HCT116 (cell line): ENCODE results near the gene GRID2. TPM values are rescaled to one million over a fixed set of nuclear protein-coding genes. Genes with fewer than 3 reads are reported as not detected.

Experiments
- ATAC-seq: fragments of 200-7000 bp; cut with Tn5 transposase; 2 replicates; pipeline ENCODE4 v1.9.1; 2020; ENCODE audit warnings: mild to moderate bottlenecking, moderate library complexity
- BruUV-seq: library from RNA; stranded (reverse); fragments of 400-500 nt; replicated peaks from 2 replicates; lab custom pipeline; 2021; lab: Mats Ljungman, UMichigan
- CTCF ChIA-PET: fragments of 300-600 bp; sonication (Branson Sonifier 250); formaldehyde crosslinking; loops from one replicate; lab custom pipeline; 2021; ENCODE audit warnings: antibody characterized with exemption; lab: Charles Lee
- POLR2A ChIA-PET: fragments of 300-600, 350-600 bp; sonication (Branson Sonifier 250); formaldehyde crosslinking; loops from one replicate; lab custom pipeline; 2021; ENCODE audit warnings: antibody characterized with exemption; lab: Charles Lee
- RAD21 ChIA-PET, 2 experiments: fragments of 300-600 bp; sonication (Branson Sonifier 250); formaldehyde crosslinking; loops; one replicate each; lab custom pipeline; 2023; ENCODE audit warnings: low total read pairs in 2 of 2; ENCODE audit not compliant: uncharacterized antibody in 2 of 2, unreplicated experiment in 2 of 2, low non-redundant PET in 1 of 2; lab: Charles Lee
- DNase-seq: peaks from one replicate; pipeline ENCODE4 v3.0.0-alpha.2; 2010; ENCODE audit warnings: low read depth, low spot score
- H2AFZ ChIP-seq: fragments of 200-600 bp; shearing (Covaris generic), sonication (generic); 2 replicates; pipeline ENCODE4 v1.6.1; 2017; ENCODE audit warnings: low read depth, mixed run types, mixed read lengths, antibody characterized with exemption, low read length; ENCODE audit not compliant: poor library complexity, severe bottlenecking
- H3K27ac ChIP-seq: 2 replicates; pipeline ENCODE4 v1.5.1; 2012; ENCODE audit warnings: low read depth, low read length
- H3K27me3 ChIP-seq: fragments of 200-600 bp; sonication (generic); 2 replicates; pipeline ENCODE4 v1.6.1; 2016; ENCODE audit warnings: mixed run types, low read length, mixed read lengths; ENCODE audit not compliant: insufficient read depth
- H3K36me3 ChIP-seq, 2 experiments: fragments of 200-500 bp in 1 of 2; fragments of 200-600 bp in 1 of 2; sonication (Bioruptor generic) in 1 of 2; sonication (generic) in 1 of 2; 2 replicates each; pipeline versions ENCODE4 v1.5.1 to v1.6.1; 2014 to 2016; ENCODE audit warnings: low read length in 2 of 2, inconsistent platforms in 1 of 2, mixed read lengths in 1 of 2, mixed run types in 1 of 2; ENCODE audit not compliant: insufficient read depth in 2 of 2, control insufficient read depth in 1 of 2
- H3K4me1 ChIP-seq, 2 experiments: fragments of 200-600 bp in 1 of 2; sonication (generic) in 1 of 2; 2 replicates each; pipeline versions ENCODE4 v1.5.1 to v1.6.1; 2012 to 2017; ENCODE audit warnings: low read length in 2 of 2, inconsistent platforms in 1 of 2, mild to moderate bottlenecking in 1 of 2, mixed read lengths in 1 of 2, mixed run types in 1 of 2, moderate library complexity in 1 of 2; ENCODE audit not compliant: insufficient read depth in 2 of 2, control insufficient read depth in 1 of 2
- H3K4me2 ChIP-seq: fragments of 200-600 bp; sonication (generic); 2 replicates; pipeline ENCODE4 v1.6.1; 2017; ENCODE audit warnings: mixed run types, low read length, mixed read lengths
- H3K4me3 ChIP-seq, 2 experiments: fragments of 200-600 bp in 1 of 2; sonication (generic) in 1 of 2; replicated peaks in 1 of 2; 2 replicates each; pipeline ENCODE4 v1.5.1; 2011 to 2016; ENCODE audit warnings: low read length in 2 of 2, control low read depth in 1 of 2, low read depth in 1 of 2, mild to moderate bottlenecking in 1 of 2, mixed read lengths in 1 of 2, mixed run types in 1 of 2
- H3K79me2 ChIP-seq: fragments of 200-600 bp; sonication (generic); 2 replicates; pipeline ENCODE4 v1.6.1; 2017; ENCODE audit warnings: mild to moderate bottlenecking, mixed run types, low read length, moderate library complexity, mixed read lengths; ENCODE audit not compliant: insufficient read depth
- H3K9ac ChIP-seq: fragments of 200-600 bp; sonication (generic); 2 replicates; pipeline ENCODE4 v1.6.1; 2016; ENCODE audit warnings: low read length, mixed read lengths
- H3K9me2 ChIP-seq: fragments of 200-600 bp; sonication (generic), shearing (Covaris generic); 2 replicates; pipeline ENCODE4 v1.6.1; 2017; ENCODE audit warnings: mixed run types, mild to moderate bottlenecking, moderate library complexity; ENCODE audit not compliant: insufficient read depth
- H3K9me3 ChIP-seq, 2 experiments: fragments of 200-500 bp in 1 of 2; fragments of 200-600 bp in 1 of 2; sonication (Bioruptor generic) in 1 of 2; sonication (generic) in 1 of 2; 2 replicates each; pipeline ENCODE4 v1.6.1; 2014 to 2017; ENCODE audit warnings: low read length in 2 of 2, mixed read lengths in 2 of 2, inconsistent platforms in 1 of 2, low read depth in 1 of 2, mild to moderate bottlenecking in 1 of 2, mixed run types in 1 of 2, moderate library complexity in 1 of 2; ENCODE audit not compliant: control insufficient read depth in 1 of 2, insufficient read depth in 1 of 2
- H4K20me1 ChIP-seq: fragments of 200-600 bp; sonication (generic), shearing (Covaris generic); 2 replicates; pipeline ENCODE4 v1.6.1; 2017; ENCODE audit warnings: mixed run types, mild to moderate bottlenecking, moderate library complexity; ENCODE audit not compliant: insufficient read depth
- CBX3 ChIP-seq: IDR thresholded peaks from 2 replicates; pipeline ENCODE4 v1.6.1; 2012; ENCODE audit warnings: low read depth
- EGR1 ChIP-seq: IDR thresholded peaks from 2 replicates; pipeline ENCODE4 v1.6.1; 2012; ENCODE audit warnings: low read depth
- ELF1 ChIP-seq: IDR thresholded peaks from 2 replicates; pipeline ENCODE4 v1.6.1; 2012; ENCODE audit warnings: low read depth, borderline replicate concordance
- JUND ChIP-seq: IDR thresholded peaks from 2 replicates; pipeline ENCODE4 v1.6.1; 2012
- MAX ChIP-seq: IDR thresholded peaks from 2 replicates; pipeline ENCODE4 v1.6.1; 2012
- POLR2AphosphoS5 ChIP-seq: IDR thresholded peaks from 2 replicates; pipeline ENCODE4 v1.6.1; 2011; ENCODE audit warnings: mild to moderate bottlenecking, low read depth, low read length, moderate library complexity
- RAD21 ChIP-seq: IDR thresholded peaks from 2 replicates; pipeline ENCODE4 v1.6.1; 2012; ENCODE audit warnings: low read depth, mild to moderate bottlenecking
- SIN3A ChIP-seq: IDR thresholded peaks from 2 replicates; pipeline ENCODE4 v1.6.1; 2012; ENCODE audit warnings: low read depth
- SP1 ChIP-seq: IDR thresholded peaks from 2 replicates; pipeline ENCODE4 v1.6.1; 2012; ENCODE audit warnings: low read depth
- SRF ChIP-seq: IDR thresholded peaks from 2 replicates; pipeline ENCODE4 v1.6.1; 2012; ENCODE audit warnings: low read depth
- ZFX ChIP-seq: fragments of 450-650 bp; IDR thresholded peaks from 2 replicates; pipeline ENCODE4 v1.6.1; 2017
- ZNF274 ChIP-seq: fragments of 200-500 bp; sonication (Bioruptor generic); IDR thresholded peaks from 2 replicates; pipeline ENCODE4 v1.6.1; 2014; ENCODE audit warnings: mild to moderate bottlenecking, low read depth, low read length, inconsistent platforms
- intact Hi-C: fragments of 100-400 bp; cut with micrococcal nuclease; formaldehyde crosslinking; loops from 2 replicates; pipeline ENCODE4 v1.10.0; 2022
- total RNA-seq: library from RNA; stranded (reverse); gene quantifications from one replicate; pipeline ENCODE4 v1.2.1, GENCODE V29; 2021; ENCODE audit not compliant: unreplicated experiment
- TF ChIP-seq, protein P1 (sequence below): IDR thresholded peaks from 2 replicates; pipeline ENCODE4 v1.6.1; 2012
- TF ChIP-seq, protein P2 (sequence below): IDR thresholded peaks from 2 replicates; pipeline ENCODE4 v1.6.1; 2011; ENCODE audit warnings: mild to moderate bottlenecking, low read length, moderate library complexity; ENCODE audit not compliant: insufficient replicate concordance; ENCODE audit errors: extremely low read depth

Gene GRID2
- total RNA-seq, 1 experiment from 2014 or later = not detected

- H3K27ac ChIP-seq = no peak overlapping the region
- ChIA-PET RAD21 (no interaction called here), POLR2A (no interaction called here)
- no peaks in the 10 kb centered on the region for H4K20me1 ChIP-seq
- DNase-seq = no peak
- no peaks in the 10 kb centered on the region for H3K4me1 ChIP-seq
- intact Hi-C loops = no loop called here
- no peak overlapping the region for H2AFZ ChIP-seq
- no peaks in the 10 kb centered on the region for H3K9me3 ChIP-seq
- TF ChIP-seq, protein P1, sequence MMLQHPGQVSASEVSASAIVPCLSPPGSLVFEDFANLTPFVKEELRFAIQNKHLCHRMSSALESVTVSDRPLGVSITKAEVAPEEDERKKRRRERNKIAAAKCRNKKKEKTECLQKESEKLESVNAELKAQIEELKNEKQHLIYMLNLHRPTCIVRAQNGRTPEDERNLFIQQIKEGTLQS = no peak
- TF ChIP-seq, all 23 proteins: peak for 0
- Histone ChIP-seq H3K4me2 (no peak overlapping the region), H3K9ac (no peak overlapping the region), H3K27me3 (no peaks in the 10 kb centered on the region), H3K36me3 (no peaks in the 10 kb centered on the region), H3K4me3 (no peak overlapping the region), H3K79me2 (no peaks in the 10 kb centered on the region), H3K9me2 (no peaks in the 10 kb centered on the region)
- CTCF ChIA-PET = no interaction called here
- BruUV-seq = no TSS peak
- no peak for ATAC-seq
Measured at GRCh38 chr4:92714640-92715039, 410.9 kb downstream of the GRID2 start.

DNA sequence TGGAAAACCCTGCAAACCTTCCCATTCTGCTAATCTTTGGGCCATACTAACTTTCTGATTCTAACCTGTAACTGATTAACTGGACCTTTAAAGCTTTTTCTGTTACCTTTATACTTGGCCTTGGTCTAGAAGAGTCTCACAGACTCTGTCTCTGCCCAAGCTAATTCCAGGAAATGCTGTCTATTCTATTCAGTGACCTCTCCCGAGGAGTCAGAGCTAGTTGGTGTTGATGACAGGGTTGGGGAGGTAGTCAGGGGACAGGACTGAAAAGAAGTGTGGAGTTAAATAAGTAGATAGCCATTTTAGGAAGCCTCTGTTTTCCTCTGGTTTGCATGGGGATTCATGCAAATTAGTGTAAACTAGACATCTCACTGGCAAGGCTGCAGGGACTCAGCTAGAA lies 429.5 kb downstream of the GRID2 start:
- Histone ChIP-seq H2AFZ (no peak overlapping the region), H3K27ac (no peak overlapping the region), H3K79me2 (no peaks in the 10 kb centered on the region)
- ATAC-seq = no peak
- no TSS peak for BruUV-seq
- no peak for TF ChIP-seq POLR2AphosphoS5
- TF ChIP-seq RAD21 = no peak
- TF ChIP-seq SRF = no peak
- TF ChIP-seq ZNF274 = no peak
- TF ChIP-seq ELF1 = no peak
- no peak for TF ChIP-seq JUND
- no peak for TF ChIP-seq EGR1
- TF ChIP-seq, protein P1 = no peak
- TF ChIP-seq SIN3A = no peak
- TF ChIP-seq CBX3 = no peak
- no peak for TF ChIP-seq ZFX
- TF ChIP-seq MAX = no peak
- TF ChIP-seq, protein P2, sequence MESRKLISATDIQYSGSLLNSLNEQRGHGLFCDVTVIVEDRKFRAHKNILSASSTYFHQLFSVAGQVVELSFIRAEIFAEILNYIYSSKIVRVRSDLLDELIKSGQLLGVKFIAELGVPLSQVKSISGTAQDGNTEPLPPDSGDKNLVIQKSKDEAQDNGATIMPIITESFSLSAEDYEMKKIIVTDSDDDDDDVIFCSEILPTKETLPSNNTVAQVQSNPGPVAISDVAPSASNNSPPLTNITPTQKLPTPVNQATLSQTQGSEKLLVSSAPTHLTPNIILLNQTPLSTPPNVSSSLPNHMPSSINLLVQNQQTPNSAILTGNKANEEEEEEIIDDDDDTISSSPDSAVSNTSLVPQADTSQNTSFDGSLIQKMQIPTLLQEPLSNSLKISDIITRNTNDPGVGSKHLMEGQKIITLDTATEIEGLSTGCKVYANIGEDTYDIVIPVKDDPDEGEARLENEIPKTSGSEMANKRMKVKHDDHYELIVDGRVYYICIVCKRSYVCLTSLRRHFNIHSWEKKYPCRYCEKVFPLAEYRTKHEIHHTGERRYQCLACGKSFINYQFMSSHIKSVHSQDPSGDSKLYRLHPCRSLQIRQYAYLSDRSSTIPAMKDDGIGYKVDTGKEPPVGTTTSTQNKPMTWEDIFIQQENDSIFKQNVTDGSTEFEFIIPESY = no peak
- no peak for TF ChIP-seq SP1
- TF ChIP-seq, all 23 proteins: peak for 0
- Histone ChIP-seq H4K20me1 (no peaks in the 10 kb centered on the region), H3K9ac (no peak overlapping the region), H3K9me3 (no peaks in the 10 kb centered on the region), H3K27me3 (no peaks in the 10 kb centered on the region), H3K9me2 (no peaks in the 10 kb centered on the region), H3K4me1 (no peaks in the 10 kb centered on the region), H3K4me3 (no peak overlapping the region), H3K36me3 (no peaks in the 10 kb centered on the region), H3K4me2 (no peak overlapping the region)
- no peak for DNase-seq
- CTCF ChIA-PET = no interaction called here
- RAD21 ChIA-PET = no interaction called here
- intact Hi-C loops = no loop called here
- POLR2A ChIA-PET = no interaction called here
